ENCODE measurements around the gene CDK19. TPM values are rescaled to one million over a fixed set of nuclear protein-coding genes. Genes with fewer than 3 reads are reported as not detected.

Gene CDK19
- total RNA-seq, 3 donors from 2014 or later = 2.8 to 3.8 (median 3.7) TPM

DNA sequence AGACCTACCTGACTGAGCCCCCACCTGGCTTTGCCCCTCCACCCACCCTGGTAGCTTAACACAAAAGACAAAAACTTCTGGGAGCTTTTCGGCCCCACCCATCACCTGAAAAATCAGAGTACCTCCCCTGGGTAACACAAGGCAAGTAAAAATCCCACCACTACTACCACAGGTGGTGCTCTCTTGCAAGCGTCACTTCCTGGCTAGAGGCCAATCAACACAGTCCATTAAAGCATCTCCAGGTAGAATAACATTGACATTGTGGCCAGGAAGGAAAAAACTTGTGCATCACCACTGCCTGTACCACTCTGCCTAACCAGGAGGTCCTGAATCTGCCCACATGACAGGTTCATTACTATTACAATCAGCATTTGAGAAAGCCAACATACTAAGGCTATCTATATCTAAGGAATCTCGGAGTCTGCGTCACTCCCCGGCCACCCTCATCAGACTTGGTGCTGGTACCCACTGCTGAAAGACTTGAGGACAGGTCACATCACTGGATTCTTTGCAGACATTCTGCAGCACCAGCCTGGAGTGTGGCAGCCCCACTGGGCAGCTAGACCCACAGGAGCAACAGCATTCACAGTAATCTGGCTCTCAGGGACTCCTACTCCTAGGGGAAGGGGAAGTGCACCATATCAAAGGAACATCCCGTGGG, 125.9 kb downstream of the CDK19 start:
- Mint-ChIP-seq H3K36me3 (ENCODE audit: insufficient read depth) (peaks cover 4% of the 10 kb centered on the region), H3K4me3 (no peak overlapping the region), H3K9me3 (no peaks in the 10 kb centered on the region), H3K27me3 (ENCODE audit: low read depth) (no peaks in the 10 kb centered on the region), H3K4me1 (ENCODE audit: low read depth) (peaks cover 30% of the 10 kb centered on the region)
- DNase-seq (no peak), ATAC-seq (peak; percentile 32 to 40)

DNA sequence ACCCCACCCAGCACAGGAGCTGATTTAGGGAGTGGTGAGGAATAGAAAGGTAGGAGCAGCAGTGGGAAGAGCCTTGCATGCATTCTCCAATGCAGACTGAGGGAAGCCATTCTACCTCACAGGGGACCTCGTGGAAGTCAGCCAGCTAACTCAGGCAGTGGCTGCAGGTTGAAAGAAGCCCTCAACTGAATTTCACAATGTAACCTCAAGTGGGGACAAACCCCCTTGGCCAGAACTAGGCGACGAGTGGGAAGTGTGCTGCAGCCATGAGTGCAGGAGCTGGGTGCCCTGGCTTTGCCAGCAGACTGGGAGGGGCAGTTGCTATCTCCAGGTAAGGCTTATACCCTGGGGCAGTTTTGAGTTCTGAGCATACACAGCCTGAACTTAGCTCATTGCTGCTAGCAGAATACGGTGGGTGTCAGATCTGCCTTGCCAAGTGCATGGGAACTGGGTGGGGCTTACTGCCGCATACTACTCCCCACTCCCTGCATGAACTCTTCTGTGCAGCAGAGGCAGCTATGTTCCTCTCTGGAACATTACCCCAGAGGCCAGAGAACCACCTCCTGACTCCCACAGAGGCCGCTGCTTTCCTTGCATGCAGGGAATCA, 126.5 kb downstream of the CDK19 start:
- peaks cover 30% of the 10 kb centered on the region for H3K4me1 Mint-ChIP-seq (ENCODE audit: low read depth)
- H3K4me3 Mint-ChIP-seq = no peak overlapping the region
- H3K36me3 Mint-ChIP-seq (ENCODE audit: insufficient read depth) = peaks cover 2% of the 10 kb centered on the region
- no peaks in the 10 kb centered on the region for H3K9me3 Mint-ChIP-seq
- no peak for DNase-seq
- ATAC-seq = peak; percentile 18 to 21
- H3K27me3 Mint-ChIP-seq (ENCODE audit: low read depth) = no peaks in the 10 kb centered on the region

DNA sequence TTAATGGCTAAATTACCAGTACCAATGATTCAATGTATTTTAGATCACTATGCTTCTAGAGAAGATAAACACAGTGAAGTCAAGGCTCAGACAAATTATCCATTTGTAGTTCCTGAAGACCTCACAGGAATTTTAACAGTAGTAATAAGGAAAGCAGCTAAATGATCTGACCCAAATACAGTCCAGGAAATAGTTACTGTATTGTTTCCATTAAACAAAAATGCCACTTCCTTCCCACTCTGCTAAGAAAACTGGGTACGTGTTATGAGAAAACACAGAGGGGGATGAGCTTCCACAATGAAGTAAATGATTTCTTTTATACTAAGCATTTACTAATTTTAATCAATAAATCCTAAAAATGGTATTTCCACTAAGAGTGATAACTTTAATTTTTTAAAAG, 127.9 kb downstream of the CDK19 start:
- ATAC-seq (no peak), DNase-seq (no peak)
- no peaks in the 10 kb centered on the region for H3K36me3 Mint-ChIP-seq (ENCODE audit: insufficient read depth)
- H3K27me3 Mint-ChIP-seq (ENCODE audit: low read depth) = no peaks in the 10 kb centered on the region
- no peaks in the 10 kb centered on the region for H3K9me3 Mint-ChIP-seq
- no peak overlapping the region for H3K4me3 Mint-ChIP-seq
- peaks cover 34% of the 10 kb centered on the region for H3K4me1 Mint-ChIP-seq (ENCODE audit: low read depth)

GRCh38 chr6:110683241-110683640, 132.0 kb downstream of the CDK19 start:
- Mint-ChIP-seq H3K4me1 (ENCODE audit: low read depth) (peaks cover 22% of the 10 kb centered on the region), H3K36me3 (ENCODE audit: insufficient read depth) (no peaks in the 10 kb centered on the region), H3K9me3 (no peaks in the 10 kb centered on the region), H3K27me3 (ENCODE audit: low read depth) (no peaks in the 10 kb centered on the region), H3K4me3 (no peak overlapping the region)
- ATAC-seq (no peak), DNase-seq (no peak)

- Mint-ChIP-seq H3K4me1 (ENCODE audit: low read depth) (peaks cover 18% of the 10 kb centered on the region), H3K36me3 (ENCODE audit: insufficient read depth) (no peaks in the 10 kb centered on the region), H3K27me3 (ENCODE audit: low read depth) (no peaks in the 10 kb centered on the region), H3K4me3 (no peak overlapping the region), H3K9me3 (no peaks in the 10 kb centered on the region)
- DNase-seq (peak; percentile 46), ATAC-seq (peak; percentile 98 to 99)
Observed at GRCh38 chr6:110682460-110682853, 132.8 kb downstream of the CDK19 start.

DNA sequence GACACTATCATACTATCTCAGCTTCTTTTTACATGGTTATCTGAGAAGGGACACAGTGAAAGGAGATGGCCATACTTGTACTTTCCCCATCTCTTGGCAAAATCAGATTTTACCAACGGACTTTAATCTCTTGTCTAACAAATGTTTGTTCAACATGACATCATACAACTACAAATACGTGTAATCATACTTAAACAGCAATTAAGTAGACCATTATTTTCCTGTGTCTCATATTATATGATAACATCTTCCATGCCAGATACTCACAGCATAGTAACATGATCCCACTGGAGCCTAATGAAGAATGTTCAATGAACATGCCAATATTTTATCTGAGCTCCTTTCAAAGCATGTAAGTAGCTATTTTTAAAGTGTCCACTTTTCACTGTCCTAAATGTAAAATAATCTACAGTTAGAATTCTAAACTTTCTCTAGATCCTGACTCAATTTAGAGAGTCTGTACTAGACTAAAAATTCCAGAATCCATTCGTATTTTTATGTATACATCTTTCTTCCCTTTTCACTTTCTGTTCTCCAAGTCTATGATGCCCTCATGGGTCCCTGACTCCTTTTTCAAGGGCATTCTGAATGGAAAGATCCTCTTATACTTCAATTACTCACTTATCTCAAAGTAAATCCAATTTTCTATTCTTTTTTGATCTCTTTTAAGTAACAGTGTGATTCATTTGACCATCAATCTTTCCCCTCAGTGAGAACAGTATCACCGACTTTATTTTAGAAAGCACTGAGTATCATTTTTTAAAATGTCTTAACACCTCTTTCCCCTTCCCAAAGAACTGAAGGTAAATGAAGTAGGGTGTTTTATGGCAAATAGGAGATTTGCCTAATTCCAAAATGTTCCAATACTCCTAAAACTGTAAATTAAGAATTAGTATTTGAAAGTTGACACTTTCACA, 133.5 kb downstream of the CDK19 start:
- ATAC-seq (no peak), DNase-seq (no peak)
- Mint-ChIP-seq H3K9me3 (no peaks in the 10 kb centered on the region), H3K36me3 (ENCODE audit: insufficient read depth) (no peaks in the 10 kb centered on the region), H3K27me3 (ENCODE audit: low read depth) (no peaks in the 10 kb centered on the region), H3K4me3 (no peak overlapping the region), H3K4me1 (ENCODE audit: low read depth) (peaks cover 13% of the 10 kb centered on the region)

GRCh38 chr6:110676396-110676795, 138.9 kb downstream of the CDK19 start:
- H3K9me3 Mint-ChIP-seq = no peaks in the 10 kb centered on the region
- ATAC-seq (no peak), DNase-seq (no peak)
- no peaks in the 10 kb centered on the region for H3K4me1 Mint-ChIP-seq (ENCODE audit: low read depth)
- H3K4me3 Mint-ChIP-seq = no peak overlapping the region
- H3K36me3 Mint-ChIP-seq (ENCODE audit: insufficient read depth) = no peaks in the 10 kb centered on the region
- H3K27me3 Mint-ChIP-seq (ENCODE audit: low read depth) = no peaks in the 10 kb centered on the region

DNA sequence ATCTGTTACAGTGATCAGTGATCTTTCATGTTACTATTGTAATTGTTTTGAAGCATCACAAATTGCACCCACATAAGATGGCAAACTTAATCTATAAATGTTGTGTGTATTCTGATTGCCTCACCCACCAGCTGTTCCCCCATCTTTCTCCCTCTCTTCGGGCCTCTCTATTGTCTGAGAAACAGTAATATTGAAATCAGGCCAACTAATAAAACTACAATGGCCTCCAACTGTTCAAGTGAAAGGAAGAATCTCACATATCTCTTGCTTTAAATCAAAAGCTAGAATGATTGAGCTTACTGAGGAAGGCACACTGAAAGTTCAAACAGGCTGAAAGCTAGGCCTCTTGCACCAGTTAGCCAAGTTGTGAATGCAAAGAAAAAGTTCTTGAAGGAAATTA, 141.2 kb downstream of the CDK19 start:
- H3K27me3 Mint-ChIP-seq (ENCODE audit: low read depth) = no peaks in the 10 kb centered on the region
- DNase-seq (no peak), ATAC-seq (no peak)
- no peaks in the 10 kb centered on the region for H3K4me1 Mint-ChIP-seq (ENCODE audit: low read depth)
- H3K36me3 Mint-ChIP-seq (ENCODE audit: insufficient read depth) = peaks cover 2% of the 10 kb centered on the region
- H3K9me3 Mint-ChIP-seq = no peaks in the 10 kb centered on the region
- H3K4me3 Mint-ChIP-seq = no peak overlapping the region

DNA sequence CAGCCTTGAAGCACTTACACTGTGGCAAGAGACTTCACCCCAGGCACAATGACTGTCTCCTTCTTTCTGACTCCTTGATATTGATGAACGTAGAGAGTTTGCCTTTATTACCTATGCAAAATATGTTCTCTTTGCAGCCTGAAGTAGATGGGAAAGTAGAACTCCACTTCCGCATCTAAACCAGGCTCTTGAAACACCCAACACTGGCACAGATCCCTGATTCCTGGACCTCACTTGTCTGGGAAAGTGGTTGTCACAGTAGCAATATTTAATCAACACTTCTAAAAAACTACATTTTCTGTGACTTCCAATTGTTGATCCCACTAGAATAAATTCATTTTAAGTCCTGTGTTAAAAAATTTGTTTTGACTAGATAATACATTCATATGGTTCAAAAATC, 143.1 kb downstream of the CDK19 start:
- H3K4me1 Mint-ChIP-seq (ENCODE audit: low read depth) = no peaks in the 10 kb centered on the region
- ATAC-seq (no peak), DNase-seq (no peak)
- H3K36me3 Mint-ChIP-seq (ENCODE audit: insufficient read depth) = peaks cover 2% of the 10 kb centered on the region
- H3K9me3 Mint-ChIP-seq = no peaks in the 10 kb centered on the region
- H3K27me3 Mint-ChIP-seq (ENCODE audit: low read depth) = no peaks in the 10 kb centered on the region
- no peak overlapping the region for H3K4me3 Mint-ChIP-seq

DNA sequence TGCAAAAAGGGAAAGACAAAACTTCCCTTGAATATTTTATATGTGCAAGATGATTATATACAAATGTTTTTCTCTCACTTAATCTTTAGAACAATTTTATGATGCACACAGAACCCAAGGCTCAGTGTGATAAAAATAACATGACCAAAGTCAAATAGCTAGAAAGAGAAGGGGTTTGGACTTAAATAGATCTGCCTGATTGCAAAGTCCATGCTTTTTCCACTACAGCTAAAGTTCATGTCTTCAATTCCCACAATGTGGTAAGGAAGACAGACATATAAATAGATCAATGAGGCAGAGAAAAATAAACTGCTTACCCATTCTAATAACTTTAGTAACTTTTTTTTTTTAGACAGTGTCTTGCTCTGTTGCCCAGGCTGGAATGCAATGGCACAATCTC, 143.8 kb downstream of the CDK19 start:
- ATAC-seq = no peak
- no peaks in the 10 kb centered on the region for H3K4me1 Mint-ChIP-seq (ENCODE audit: low read depth)
- H3K4me3 Mint-ChIP-seq = no peak overlapping the region
- DNase-seq = no peak
- no peaks in the 10 kb centered on the region for H3K27me3 Mint-ChIP-seq (ENCODE audit: low read depth)
- peaks cover 2% of the 10 kb centered on the region for H3K36me3 Mint-ChIP-seq (ENCODE audit: insufficient read depth)
- no peaks in the 10 kb centered on the region for H3K9me3 Mint-ChIP-seq

DNA sequence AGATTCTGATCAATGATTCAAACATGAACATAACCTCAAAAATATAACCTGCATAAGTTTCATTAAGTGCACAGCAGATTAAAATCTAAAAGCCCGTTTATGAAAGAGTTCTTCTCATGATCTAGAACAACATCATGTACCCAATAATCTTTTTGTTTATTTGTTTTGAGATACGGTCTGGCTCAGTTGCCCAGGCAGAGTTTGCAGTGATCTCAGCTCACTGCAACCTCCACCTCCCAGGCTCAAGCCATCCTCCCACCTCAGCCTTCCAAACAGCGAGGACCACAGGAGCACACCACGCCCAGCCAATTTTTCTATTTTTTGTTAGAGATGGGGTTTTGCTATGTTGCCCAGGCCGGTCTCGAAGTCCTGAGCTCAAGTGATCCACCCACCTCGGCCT, 149.7 kb downstream of the CDK19 start:
- H3K4me1 Mint-ChIP-seq (ENCODE audit: low read depth) = peaks cover 6% of the 10 kb centered on the region
- no peak overlapping the region for H3K4me3 Mint-ChIP-seq
- peaks cover 20% of the 10 kb centered on the region for H3K36me3 Mint-ChIP-seq (ENCODE audit: insufficient read depth)
- H3K27me3 Mint-ChIP-seq (ENCODE audit: low read depth) = no peaks in the 10 kb centered on the region
- H3K9me3 Mint-ChIP-seq = no peaks in the 10 kb centered on the region
- ATAC-seq (no peak), DNase-seq (no peak)

GRCh38 chr6:110664933-110665332, 150.3 kb downstream of the CDK19 start:
- peaks cover 22% of the 10 kb centered on the region for H3K36me3 Mint-ChIP-seq (ENCODE audit: insufficient read depth)
- H3K9me3 Mint-ChIP-seq = no peaks in the 10 kb centered on the region
- H3K27me3 Mint-ChIP-seq (ENCODE audit: low read depth) = no peaks in the 10 kb centered on the region

DNA sequence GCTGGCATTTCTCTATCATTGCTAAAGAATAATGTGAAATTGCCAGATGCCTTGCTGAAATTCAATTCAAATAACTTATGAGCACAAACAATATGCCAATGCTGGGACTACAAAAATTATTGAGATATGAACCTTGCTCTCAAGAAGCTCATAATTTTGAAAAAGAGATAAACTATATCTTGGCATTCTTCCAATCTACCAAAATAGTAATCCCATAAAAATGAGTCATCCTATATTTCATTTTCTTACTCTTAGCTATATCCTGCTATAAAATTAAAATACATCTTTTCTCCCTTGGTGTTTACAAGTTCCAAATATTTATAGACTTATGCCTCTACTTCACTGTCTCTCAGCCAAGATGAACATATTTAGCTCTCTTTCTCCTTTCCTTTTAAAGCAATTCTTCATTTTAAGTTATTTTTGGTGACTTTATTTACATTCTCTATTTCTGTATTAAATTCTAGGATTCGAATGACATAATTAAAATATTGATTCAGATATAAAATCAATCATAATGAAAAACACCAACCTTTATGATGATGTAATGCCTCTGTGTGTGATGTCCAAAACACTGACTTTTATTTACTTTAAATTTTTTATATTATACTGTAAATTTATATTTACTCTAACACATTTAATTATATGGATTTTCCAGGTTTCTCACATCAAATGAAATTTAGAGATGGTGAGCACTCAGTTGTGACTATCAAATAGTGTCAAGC, 152.6 kb downstream of the CDK19 start:
- Mint-ChIP-seq H3K4me1 (ENCODE audit: low read depth) (peaks cover 6% of the 10 kb centered on the region), H3K36me3 (ENCODE audit: insufficient read depth) (peaks cover 24% of the 10 kb centered on the region), H3K27me3 (ENCODE audit: low read depth) (no peaks in the 10 kb centered on the region), H3K4me3 (no peak overlapping the region), H3K9me3 (no peaks in the 10 kb centered on the region)
- no peak for DNase-seq
- no peak for ATAC-seq

More at GRCh38 chr6:110664933-110665332, 150.3 kb downstream of the CDK19 start:
- H3K4me1 Mint-ChIP-seq (ENCODE audit: low read depth) = peaks cover 6% of the 10 kb centered on the region
- DNase-seq (no peak), ATAC-seq (no peak)
- H3K4me3 Mint-ChIP-seq = no peak overlapping the region

DNA sequence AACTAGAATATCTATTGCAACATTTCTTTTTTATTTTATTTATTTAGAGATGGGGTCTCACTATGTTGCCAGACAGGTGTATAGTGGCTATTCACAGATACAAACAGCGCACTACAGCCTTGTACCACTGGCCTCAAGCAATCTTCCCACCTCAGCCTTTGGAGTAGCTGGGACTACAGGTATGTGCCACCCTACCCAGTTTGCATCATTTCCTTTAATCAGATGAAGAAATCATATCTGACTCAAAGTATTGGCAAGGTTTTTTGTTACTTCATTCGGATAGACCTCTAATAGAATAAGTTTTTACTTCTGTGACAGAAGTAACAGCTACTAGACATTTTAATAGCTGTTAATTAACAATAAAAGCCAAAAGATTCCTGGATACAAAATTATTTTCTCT, 153.9 kb downstream of the CDK19 start:
- peaks cover 24% of the 10 kb centered on the region for H3K36me3 Mint-ChIP-seq (ENCODE audit: insufficient read depth)
- no peak overlapping the region for H3K4me3 Mint-ChIP-seq
- H3K4me1 Mint-ChIP-seq (ENCODE audit: low read depth) = peaks cover 6% of the 10 kb centered on the region
- ATAC-seq (no peak), DNase-seq (no peak)
- H3K9me3 Mint-ChIP-seq = no peaks in the 10 kb centered on the region
- H3K27me3 Mint-ChIP-seq (ENCODE audit: low read depth) = no peaks in the 10 kb centered on the region
